Astrocyte (in vitro differentiated cells and primary cell): ENCODE results near the gene PRKG1.

Experiments used
- CTCF ChIP-seq: IDR thresholded peaks from 2 replicates; pipeline ENCODE4 v1.5.1; 2011; ENCODE audit warnings: low read depth, mild to moderate bottlenecking, inconsistent platforms, low read length, moderate library complexity; ENCODE audit not compliant: insufficient read depth
- EZH2 ChIP-seq: IDR thresholded peaks from 2 replicates; pipeline ENCODE4 v1.6.1; 2012; ENCODE audit warnings: mild to moderate bottlenecking, low read length, inconsistent platforms; ENCODE audit not compliant: insufficient read depth

- TF ChIP-seq CTCF = no peak
- TF ChIP-seq EZH2 = no peak
These were observed 293.4 kb downstream of the PRKG1 start for GRCh38 chr10:51367694-51368093.
